HG03571 (cell line): Measurements from ENCODE around the gene NTHL1.

Experiments
- ATAC-seq: cut with Tn5 transposase; IDR thresholded peaks from one replicate; pipeline ENCODE4 v1.9.1; 2021; ENCODE audit not compliant: unreplicated experiment

Gene NTHL1

DNA sequence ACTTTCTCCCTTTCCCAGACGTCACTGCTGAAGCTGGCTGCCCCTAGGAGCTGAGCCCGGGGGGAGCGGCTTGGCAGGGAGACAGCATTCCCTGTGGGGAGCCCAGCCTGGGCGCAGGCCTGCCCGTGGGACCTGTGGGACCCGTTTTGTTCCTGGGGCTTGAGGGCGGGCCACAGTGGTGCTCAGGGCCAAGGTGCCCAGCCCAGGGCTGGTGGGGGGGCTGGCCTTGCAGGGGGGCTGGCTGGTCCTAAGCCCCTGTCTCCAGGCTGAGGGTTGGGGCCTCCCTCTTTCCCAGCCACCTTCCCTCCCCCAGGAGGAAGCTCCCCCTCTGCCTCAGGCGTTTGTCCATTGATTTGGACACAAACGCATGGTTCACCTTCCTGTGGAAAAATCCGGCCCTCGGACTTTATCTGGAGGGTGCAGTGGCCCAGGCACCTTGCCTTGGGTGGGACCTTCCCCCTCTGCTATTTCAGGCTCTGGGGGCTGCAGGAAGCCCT, 16.5 kb downstream of the NTHL1 start:
- ATAC-seq: no peak

GRCh38 chr16:2030036-2030435, 17.6 kb downstream of the NTHL1 start:
- no peak for ATAC-seq

- ATAC-seq: no peak
Observed at GRCh38 chr16:2029350-2029749, 18.3 kb downstream of the NTHL1 start.

DNA sequence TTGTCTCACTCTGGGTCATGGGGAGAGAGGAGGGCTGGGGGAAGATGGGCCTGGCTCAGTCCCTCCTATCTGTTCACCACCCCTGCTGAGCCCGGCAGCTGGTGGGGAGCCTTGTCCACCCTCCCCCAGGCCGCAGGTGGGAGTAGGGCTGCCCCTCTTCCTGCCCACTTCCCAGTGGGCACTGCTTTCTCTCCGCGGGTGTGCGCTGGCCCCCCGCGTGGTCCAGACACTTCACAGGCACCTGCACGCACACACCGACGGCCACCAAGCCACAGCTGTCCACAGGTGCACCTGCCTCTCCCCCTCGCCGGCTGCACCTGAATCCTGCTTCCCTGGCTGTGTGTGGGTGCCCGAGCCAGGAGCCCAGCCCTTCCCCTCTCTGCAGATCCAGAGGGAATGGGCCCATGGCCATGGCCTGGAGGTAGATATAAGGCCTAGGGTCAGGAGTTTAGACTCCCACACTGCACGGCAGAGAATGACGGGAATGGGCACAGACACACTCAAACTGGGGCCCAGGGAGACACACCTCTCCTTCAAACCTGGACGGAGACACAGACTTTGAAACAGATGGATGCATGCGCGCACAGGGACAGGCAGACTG, 18.9 kb downstream of the NTHL1 start:
- no peak for ATAC-seq

DNA sequence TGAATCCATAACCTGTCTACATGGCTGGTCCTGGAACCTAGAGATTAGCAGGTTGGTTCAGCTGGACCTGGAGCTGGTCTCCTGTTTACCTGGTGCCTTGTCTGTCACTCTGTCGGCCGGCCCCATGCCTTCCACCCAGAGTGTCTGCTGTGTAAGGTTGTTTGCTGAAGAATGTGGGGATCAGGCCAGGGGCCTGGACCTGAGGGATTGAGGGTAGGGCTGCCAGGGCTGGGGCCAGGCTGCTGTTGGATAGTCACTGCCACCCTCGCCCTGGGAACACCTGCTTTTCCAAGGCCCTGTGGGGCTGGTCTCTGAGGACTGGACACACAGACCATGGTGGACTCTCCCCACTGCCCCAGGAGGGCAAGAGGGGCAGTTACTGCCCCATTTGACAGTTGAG, 19.5 kb downstream of the NTHL1 start:
- no peak for ATAC-seq

DNA sequence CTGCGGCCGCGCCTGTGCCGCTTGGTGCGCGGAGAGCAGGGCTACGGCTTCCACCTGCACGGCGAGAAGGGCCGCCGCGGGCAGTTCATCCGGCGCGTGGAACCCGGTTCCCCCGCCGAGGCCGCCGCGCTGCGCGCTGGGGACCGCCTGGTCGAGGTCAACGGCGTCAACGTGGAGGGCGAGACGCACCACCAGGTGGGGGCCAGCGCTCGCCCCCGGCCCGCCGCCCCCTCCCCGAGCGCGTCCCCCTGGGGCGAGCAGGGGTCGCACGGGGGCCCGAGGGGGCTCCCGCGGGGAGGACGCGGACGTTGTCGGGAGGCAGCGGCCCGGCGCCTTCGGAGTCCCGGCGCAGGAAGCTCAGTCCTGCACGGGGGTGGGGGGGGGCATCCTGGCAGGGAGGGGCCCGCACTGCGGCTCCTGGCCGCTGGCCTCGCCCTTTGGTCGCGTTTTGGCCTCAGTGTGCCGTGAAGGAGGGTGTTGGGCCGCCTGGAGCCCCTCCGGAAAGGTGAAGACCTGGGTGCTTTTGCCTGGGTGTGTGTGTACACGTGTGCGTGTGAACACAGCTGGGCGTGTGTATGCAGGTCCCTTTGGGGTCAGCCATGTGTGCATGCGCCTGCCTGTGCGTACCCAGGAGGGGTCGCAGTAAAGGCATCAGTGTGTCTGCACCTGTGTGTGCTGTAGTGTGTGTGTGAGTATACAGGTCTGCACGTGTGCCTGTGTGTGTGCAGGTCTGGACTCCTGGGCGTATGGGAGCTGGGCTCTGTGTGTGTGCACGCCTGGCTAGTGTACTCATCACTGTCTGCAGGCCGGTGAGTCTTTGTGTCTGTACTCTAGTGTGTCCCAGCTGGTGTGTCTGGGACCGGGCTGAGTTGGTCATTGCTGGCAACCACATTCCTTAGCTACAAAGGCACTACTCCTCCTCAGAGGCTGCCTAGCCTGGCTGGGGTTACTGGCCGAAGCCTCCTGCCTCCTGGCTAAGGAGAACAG, 20.3 kb downstream of the NTHL1 start:
- ATAC-seq: no peak

DNA sequence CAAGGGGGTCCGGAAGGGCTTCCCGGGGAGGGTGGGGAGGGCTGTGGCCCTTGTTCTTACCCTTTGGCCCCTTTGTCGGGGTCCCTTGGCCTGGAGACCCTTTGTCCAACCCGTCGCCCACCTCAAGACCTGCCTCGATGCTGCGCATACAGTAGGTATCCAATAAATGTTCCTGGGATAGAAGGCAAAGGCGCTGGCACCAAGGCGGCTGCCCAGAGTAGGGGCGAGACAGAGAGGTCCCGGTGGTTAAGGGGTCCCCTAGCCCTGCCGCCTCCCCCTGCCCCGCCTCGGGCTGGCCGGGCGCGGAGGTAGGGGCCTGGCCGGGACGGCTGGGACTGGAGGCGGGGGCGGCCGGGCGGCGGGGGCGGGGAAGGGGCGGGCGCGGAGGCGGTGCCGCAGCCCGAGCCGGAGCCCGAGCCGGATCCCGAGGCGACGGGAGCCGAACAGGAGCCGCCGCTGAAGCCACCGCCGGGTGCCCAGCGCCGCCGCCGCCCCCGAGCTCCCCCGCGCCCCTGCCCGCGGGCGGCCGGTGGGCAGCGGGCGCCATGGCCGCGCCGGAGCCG, 21.1 kb downstream of the NTHL1 start, which contains the start of gene NHERF2:
Gene NHERF2, plus strand, starts transcription at position 442 of the 563 bp plus-strand sequence. Its CDS starts 104 bp downstream, at position 546.
- no peak for ATAC-seq

GRCh38 chr16:2025878-2026460, 21.7 kb downstream of the NTHL1 start:
- no peak for ATAC-seq

- ATAC-seq: no peak
Observed at GRCh38 chr16:2025251-2025650, 22.4 kb downstream of the NTHL1 start.

DNA sequence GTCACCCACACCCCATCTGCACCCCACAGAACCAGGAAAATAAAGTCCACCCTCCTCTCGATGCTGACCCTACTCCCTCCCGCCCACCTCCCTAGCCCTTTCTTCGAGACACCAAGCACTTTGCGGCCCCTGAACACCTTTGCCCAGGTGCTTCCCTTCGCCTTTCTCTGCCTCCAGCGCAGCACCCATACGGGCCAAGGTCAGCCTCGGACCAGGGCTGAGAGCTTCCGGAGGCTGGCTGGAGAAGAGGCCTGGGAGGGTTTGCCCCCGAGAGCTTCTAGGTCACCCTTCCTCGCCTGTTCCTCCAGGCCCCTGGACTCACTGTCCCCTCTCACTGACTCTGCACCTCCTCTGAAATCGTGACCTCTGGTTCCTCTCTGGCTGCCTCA, 23.6 kb downstream of the NTHL1 start:
- ATAC-seq: no peak

- ATAC-seq: peak; percentile 57
Observed at GRCh38 chr16:2023092-2024031, 24.3 kb downstream of the NTHL1 start.

DNA sequence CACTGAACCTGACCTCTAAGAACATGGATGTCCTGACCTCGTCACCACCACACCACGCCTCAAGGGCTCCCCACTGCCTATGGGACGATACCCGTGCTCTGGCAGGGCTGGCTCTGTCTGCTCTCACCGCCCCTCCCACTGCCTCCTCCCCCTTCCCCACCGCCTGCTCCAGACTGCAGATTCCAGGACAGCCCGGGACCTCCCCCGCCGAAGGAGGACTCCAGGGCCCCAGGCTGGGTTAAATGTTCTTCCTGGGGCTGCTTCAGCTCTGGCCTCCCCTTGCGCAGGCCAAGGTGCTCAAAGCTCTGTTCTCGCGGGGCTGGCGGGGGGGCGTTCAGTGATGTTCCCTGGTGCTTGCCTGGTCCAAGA, 24.9 kb downstream of the NTHL1 start:
- ATAC-seq: no peak

DNA sequence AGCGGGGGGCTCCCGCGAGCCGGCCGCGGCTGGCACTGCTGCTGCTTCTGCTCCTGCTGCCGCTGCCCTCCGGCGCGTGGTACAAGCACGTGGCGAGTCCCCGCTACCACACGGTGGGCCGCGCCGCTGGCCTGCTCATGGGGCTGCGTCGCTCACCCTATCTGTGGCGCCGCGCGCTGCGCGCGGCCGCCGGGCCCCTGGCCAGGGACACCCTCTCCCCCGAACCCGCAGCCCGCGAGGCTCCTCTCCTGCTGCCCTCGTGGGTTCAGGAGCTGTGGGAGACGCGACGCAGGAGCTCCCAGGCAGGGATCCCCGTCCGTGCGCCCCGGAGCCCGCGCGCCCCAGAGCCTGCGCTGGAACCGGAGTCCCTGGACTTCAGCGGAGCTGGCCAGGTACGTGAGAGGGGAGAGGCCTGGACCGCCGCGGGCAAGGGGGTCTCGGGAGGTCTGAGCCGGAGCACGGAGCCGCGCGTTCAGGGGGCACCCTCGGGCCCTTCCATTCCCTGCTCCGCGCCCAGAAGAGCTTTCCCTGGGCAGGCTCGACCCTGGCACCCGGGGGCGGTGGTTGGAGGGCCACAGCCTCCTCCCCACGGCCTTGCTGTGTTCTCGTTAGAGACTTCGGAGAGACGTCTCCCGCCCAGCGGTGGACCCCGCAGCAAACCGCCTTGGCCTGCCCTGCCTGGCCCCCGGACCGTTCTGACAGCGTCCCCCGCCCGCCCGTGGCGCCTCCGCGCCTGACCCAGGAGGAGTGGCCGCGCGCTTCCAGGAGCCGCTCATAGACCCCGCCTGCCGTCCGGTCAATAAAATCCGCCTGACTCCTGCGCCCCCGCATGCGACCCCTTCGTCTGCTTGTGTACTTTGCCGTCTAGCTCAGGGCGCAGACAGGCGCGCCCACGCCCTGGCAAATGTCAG, 27.5 kb downstream of the NTHL1 start:
- no peak for ATAC-seq

- ATAC-seq: no peak
Observed at GRCh38 chr16:2019518-2019920, 28.1 kb downstream of the NTHL1 start, which contains the start of gene NPW. Gene NPW (plus strand): TSS chr16:2019785.

DNA sequence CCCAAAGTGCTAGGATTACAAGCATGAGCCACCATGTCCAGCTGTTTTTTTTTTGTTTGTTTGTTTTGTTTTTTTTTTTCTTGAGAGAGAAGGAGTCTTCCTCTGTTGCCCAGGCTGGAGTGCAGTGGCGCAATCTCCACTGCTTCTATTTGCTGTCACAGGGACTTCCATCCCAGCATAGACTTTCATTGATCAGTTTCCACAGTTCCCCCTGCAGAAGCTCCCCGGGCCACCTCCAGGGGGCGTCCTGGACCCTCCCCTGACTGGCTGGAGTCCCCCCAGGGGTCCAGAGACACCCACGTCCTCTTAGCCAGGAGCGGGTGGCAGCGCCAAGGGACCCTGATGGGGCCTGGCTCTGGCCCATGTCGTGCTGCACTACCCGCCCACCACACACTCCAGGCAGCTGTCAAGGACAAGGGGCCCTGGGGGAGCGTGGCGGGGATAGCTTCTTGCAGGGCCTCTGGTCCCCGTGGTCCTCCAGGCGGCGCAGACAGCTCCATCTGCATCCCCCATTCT, 31.2 kb downstream of the NTHL1 start:
- no peak for ATAC-seq

DNA sequence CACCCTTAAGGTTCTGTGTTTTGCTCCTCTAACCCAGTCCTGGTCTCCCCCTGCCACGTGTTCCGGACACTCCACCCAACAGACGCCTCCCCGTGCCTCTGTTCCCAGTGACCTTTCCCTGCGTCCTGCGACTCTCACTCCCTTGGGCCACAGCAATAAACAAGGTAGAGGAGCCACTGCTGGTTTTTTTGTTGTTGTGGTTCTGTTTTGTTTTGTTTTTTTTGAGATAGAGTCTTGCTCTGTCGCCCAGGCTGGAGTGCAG, 31.8 kb downstream of the NTHL1 start:
- no peak for ATAC-seq

- no peak for ATAC-seq
Observed at GRCh38 chr16:2015117-2015946, 32.3 kb downstream of the NTHL1 start.

- ATAC-seq: no peak
Observed at GRCh38 chr16:2013527-2013926, 34.1 kb downstream of the NTHL1 start.
